ENCODE measurements around the gene GPR156. TPM values are rescaled to one million over a fixed set of nuclear protein-coding genes. Genes with fewer than 3 reads are reported as not detected.

Gene GPR156
- total and polyA plus RNA-seq, 2 donors from 2014 or later: 0.17 to 0.50 TPM

DNA sequence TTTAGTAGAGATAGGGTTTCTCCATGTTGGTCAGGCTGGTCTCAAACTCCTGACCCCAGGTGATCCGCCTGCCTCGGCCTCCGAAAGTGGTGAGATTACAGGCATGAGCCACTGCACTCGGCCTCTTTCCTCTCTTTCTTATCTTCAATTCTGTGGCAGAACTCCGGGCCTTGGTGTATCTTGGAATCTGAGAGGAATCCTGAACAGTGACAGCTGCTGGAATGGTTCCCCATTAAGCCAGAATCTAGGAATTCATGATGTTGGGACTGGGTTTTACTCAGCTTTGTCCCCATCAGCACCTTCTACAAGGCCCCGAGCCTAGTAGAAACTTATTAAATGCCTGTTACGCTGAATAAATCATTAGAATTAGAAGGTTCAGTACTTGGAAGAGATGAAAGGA lies 81.4 kb downstream of the GPR156 start:
- H3K36me3 ChIP-seq (ENCODE audit: control insufficient read depth in 2 of 3, insufficient read depth in 3 of 3, low read length in 3 of 3): no peaks in the 10 kb centered on the region
- intact Hi-C loops (cut with DNase I): no loop called here
- H3K27ac ChIP-seq (ENCODE audit: low read depth in 2 of 2, low read length in 2 of 2): no peak overlapping the region
- no peaks in the 10 kb centered on the region for H3K9me3 ChIP-seq (ENCODE audit: control insufficient read depth in 2 of 3, insufficient read depth in 1 of 3, low read length in 3 of 3)
- no peaks in the 10 kb centered on the region for H3K27me3 ChIP-seq (ENCODE audit: control insufficient read depth, insufficient read depth, low read length)
- DNase-seq: no peak
- FAIRE-seq: no peak
- H3K4me3 ChIP-seq (ENCODE audit: low read length in 3 of 3): no peak overlapping the region
- TF ChIP-seq, protein P1, sequence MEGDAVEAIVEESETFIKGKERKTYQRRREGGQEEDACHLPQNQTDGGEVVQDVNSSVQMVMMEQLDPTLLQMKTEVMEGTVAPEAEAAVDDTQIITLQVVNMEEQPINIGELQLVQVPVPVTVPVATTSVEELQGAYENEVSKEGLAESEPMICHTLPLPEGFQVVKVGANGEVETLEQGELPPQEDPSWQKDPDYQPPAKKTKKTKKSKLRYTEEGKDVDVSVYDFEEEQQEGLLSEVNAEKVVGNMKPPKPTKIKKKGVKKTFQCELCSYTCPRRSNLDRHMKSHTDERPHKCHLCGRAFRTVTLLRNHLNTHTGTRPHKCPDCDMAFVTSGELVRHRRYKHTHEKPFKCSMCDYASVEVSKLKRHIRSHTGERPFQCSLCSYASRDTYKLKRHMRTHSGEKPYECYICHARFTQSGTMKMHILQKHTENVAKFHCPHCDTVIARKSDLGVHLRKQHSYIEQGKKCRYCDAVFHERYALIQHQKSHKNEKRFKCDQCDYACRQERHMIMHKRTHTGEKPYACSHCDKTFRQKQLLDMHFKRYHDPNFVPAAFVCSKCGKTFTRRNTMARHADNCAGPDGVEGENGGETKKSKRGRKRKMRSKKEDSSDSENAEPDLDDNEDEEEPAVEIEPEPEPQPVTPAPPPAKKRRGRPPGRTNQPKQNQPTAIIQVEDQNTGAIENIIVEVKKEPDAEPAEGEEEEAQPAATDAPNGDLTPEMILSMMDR (IDR thresholded peaks at IDR 0.05; ENCODE audit: borderline replicate concordance, extremely low read depth, insufficient read depth): no peak
- no peak overlapping the region for H3K9ac ChIP-seq (ENCODE audit: low read length in 3 of 3)
- H3K4me1 ChIP-seq (ENCODE audit: control insufficient read depth in 2 of 3, insufficient read depth in 2 of 3, low read depth in 1 of 3, low read length in 3 of 3): peaks cover 0 to 8% (median 4%) of the 10 kb centered on the region in 3 donors

DNA sequence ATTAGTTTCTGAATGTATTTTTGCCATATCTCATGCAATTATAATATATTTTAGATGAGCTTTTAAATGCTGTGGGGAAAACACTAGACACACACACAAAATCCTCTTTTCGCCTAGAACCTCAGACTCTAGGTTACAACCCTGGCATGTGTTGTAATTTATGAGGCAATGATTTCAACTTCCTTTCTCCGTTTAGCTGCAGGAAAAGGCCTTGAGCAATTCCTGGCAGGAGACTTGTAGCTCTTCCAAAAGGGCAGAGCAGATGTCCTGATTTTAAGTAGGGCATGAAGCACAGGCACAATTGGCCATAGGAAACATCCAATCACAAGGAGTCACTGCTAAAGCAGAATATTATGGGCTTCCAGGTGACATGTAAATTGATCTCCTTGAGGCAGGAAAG lies 82.0 kb downstream of the GPR156 start:
- intact Hi-C loops (cut with DNase I): no loop called here
- H3K27me3 ChIP-seq (ENCODE audit: control insufficient read depth, insufficient read depth, low read length): no peaks in the 10 kb centered on the region
- peaks cover 0 to 8% (median 4%) of the 10 kb centered on the region in 3 donors for H3K4me1 ChIP-seq (ENCODE audit: control insufficient read depth in 2 of 3, insufficient read depth in 2 of 3, low read depth in 1 of 3, low read length in 3 of 3)
- TF ChIP-seq, protein P1 (IDR thresholded peaks at IDR 0.05; ENCODE audit: borderline replicate concordance, extremely low read depth, insufficient read depth): no peak
- no peak overlapping the region for H3K27ac ChIP-seq (ENCODE audit: low read depth in 2 of 2, low read length in 2 of 2)
- no peak overlapping the region for H3K9ac ChIP-seq (ENCODE audit: low read length in 3 of 3)
- FAIRE-seq (peak; percentile 21), DNase-seq (peak in 2 of 5 donors; percentile 77 to 79)
- H3K9me3 ChIP-seq (ENCODE audit: control insufficient read depth in 2 of 3, insufficient read depth in 1 of 3, low read length in 3 of 3): no peaks in the 10 kb centered on the region
- no peaks in the 10 kb centered on the region for H3K36me3 ChIP-seq (ENCODE audit: control insufficient read depth in 2 of 3, insufficient read depth in 3 of 3, low read length in 3 of 3)
- H3K4me3 ChIP-seq (ENCODE audit: low read length in 3 of 3): no peak overlapping the region

DNA sequence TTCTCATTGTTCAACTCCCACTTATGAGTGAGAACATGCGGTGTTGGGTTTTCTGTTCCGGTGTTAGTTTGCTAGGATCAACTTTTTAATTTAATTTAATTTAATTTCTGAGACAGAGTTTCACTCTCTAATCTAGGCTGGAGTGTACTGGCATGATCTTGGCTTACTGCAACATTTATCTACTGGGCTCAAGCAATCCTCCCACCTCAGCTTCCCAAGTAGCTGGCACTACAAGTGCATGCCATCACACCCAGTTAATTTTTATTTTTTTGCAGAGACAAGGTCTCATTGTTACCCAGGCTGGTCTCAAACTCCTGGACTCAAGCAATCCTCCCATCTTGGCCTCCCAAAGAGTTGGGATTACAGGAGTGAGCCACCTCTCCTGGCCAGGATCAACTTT lies 82.7 kb downstream of the GPR156 start:
- DNase-seq: peak in 1 of 5 donors; percentile 11
- no peak overlapping the region for H3K4me3 ChIP-seq (ENCODE audit: low read length in 3 of 3)
- intact Hi-C loops (cut with DNase I): no loop called here
- TF ChIP-seq, protein P1 (IDR thresholded peaks at IDR 0.05; ENCODE audit: borderline replicate concordance, extremely low read depth, insufficient read depth): no peak
- no peak overlapping the region for H3K27ac ChIP-seq (ENCODE audit: low read depth in 2 of 2, low read length in 2 of 2)
- peaks cover 0 to 8% (median 4%) of the 10 kb centered on the region in 3 donors for H3K4me1 ChIP-seq (ENCODE audit: control insufficient read depth in 2 of 3, insufficient read depth in 2 of 3, low read depth in 1 of 3, low read length in 3 of 3)
- H3K27me3 ChIP-seq (ENCODE audit: control insufficient read depth, insufficient read depth, low read length): no peaks in the 10 kb centered on the region
- no peak for FAIRE-seq
- no peaks in the 10 kb centered on the region for H3K36me3 ChIP-seq (ENCODE audit: control insufficient read depth in 2 of 3, insufficient read depth in 3 of 3, low read length in 3 of 3)
- H3K9ac ChIP-seq (ENCODE audit: low read length in 3 of 3): no peak overlapping the region
- no peaks in the 10 kb centered on the region for H3K9me3 ChIP-seq (ENCODE audit: control insufficient read depth in 2 of 3, insufficient read depth in 1 of 3, low read length in 3 of 3)

Measured in kidney (tissue), 14 donors.